ENCODE measurements around the gene KIAA1755. TPM values are rescaled to one million over a fixed set of nuclear protein-coding genes. Genes with fewer than 3 reads are reported as not detected.

KIAA1755 gene
- total and polyA plus RNA-seq, 9 of the 15 experiments (the other 6 are each of a cell fraction or from before 2014, with no cell fraction given): not detected

- TF ChIP-seq HOMEZ (CRISPR knock-in tag; IDR thresholded peaks at IDR 0.05) (no peak), ZNF280B (CRISPR knock-in tag; IDR thresholded peaks at IDR 0.05) (no peak), IFI16 (CRISPR knock-in tag; IDR thresholded peaks at IDR 0.05) (no peak)
Measured at GRCh38 chr20:38202982-38203293, 57.6 kb downstream of the KIAA1755 start (continued).

GRCh38 chr20:38202153-38202981 is 58.2 kb downstream of the KIAA1755 start:
- 23% methylated on average over 12 of the region's 12 CpGs for WGBS (ENCODE audit: insufficient coverage, low coverage, missing lambda C conversion rate)
- ATAC-seq (no peak), FAIRE-seq (peak; percentile 65), DNase-seq (ENCODE audit: extremely low read depth in 1 of 4, low spot score in 3 of 4) (peak in 1 of 4 experiments; percentile 43)
- H3K4me2 ChIP-seq (ENCODE audit: insufficient read depth, low read length): peak overlapping the region; percentile 20; the same call in 1 of the 2 replicates
- H3K36me3 ChIP-seq (ENCODE audit: control insufficient read depth, insufficient read depth, low read length): no peaks in the 10 kb centered on the region
- no peaks in the 10 kb centered on the region; the same call in 1 of the 2 replicates for H3K9me3 ChIP-seq (replicated peaks; ENCODE audit: control insufficient read depth, insufficient read depth, low read depth, low read length)
- in situ Hi-C loops (cut with MboI): no loop called here
- H3K27me3 ChIP-seq (ENCODE audit: control insufficient read depth in 2 of 2, insufficient read depth in 2 of 2, low read length in 2 of 2): peaks cover 8 to 17% of the 10 kb centered on the region in 2 experiments; a peak in 3 of 5 replicates
- ChIA-PET CTCF (ENCODE audit: low intra/inter-chr PET ratio) (no interaction called here), POLR2A (interaction anchor here (0.6 kb wide), 3 partner anchors 13 to 208 kb away, joined by 3 read pairs; no protein-coding TSS in a partner anchor)
- no peak overlapping the region for H3K9ac ChIP-seq (ENCODE audit: insufficient read depth in 1 of 2, low read depth in 2 of 2, low read length in 2 of 2)
- H3K9me1 ChIP-seq (ENCODE audit: control insufficient read depth, insufficient read depth, low read length): no peaks in the 10 kb centered on the region
- BruUV-seq (replicated peaks): no TSS peak
- intact Hi-C loops (cut with micrococcal nuclease): no loop called here
- no peaks in the 10 kb centered on the region for H3K79me2 ChIP-seq (ENCODE audit: control insufficient read depth, insufficient read depth, low read length)
- H4K20me1 ChIP-seq (replicated peaks; ENCODE audit: control insufficient read depth, insufficient read depth, low read length): peaks cover 3% of the 10 kb centered on the region; the same call in 1 of the 2 replicates
- no peak overlapping the region for H3K27ac ChIP-seq (ENCODE audit: extremely low read depth, low read depth, low read length)
- H3K4me3 ChIP-seq: no peak overlapping the region
- H2AFZ ChIP-seq (ENCODE audit: low read depth, low read length): no peak overlapping the region
- H3K4me1 ChIP-seq (replicated peaks in 1 of 2; ENCODE audit: control insufficient read depth in 2 of 2, insufficient read depth in 2 of 2, low read length in 2 of 2): peaks cover 0 to 7% of the 10 kb centered on the region in 2 experiments; a peak in 3 of 5 replicates
- TF ChIP-seq ILK (tag; IDR thresholded peaks at IDR 0.05; ENCODE audit: borderline replicate concordance, low read depth) (no peak), ZNF584 (CRISPR knock-in tag; IDR thresholded peaks at IDR 0.05; ENCODE audit: low read depth) (no peak), E2F6 (IDR thresholded peaks at IDR 0.05; ENCODE audit: borderline replicate concordance in 1 of 2, extremely low read depth in 1 of 2, insufficient read depth in 1 of 2, insufficient read length in 1 of 2, low read depth in 1 of 2, low read length in 1 of 2, poor library complexity in 1 of 2, severe bottlenecking in 1 of 2) (no peak), ZNF174 (CRISPR knock-in tag; IDR thresholded peaks at IDR 0.05) (no peak), TCF7 (IDR thresholded peaks at IDR 0.05; ENCODE audit: borderline replicate concordance) (no peak), ZNF263 (CRISPR knock-in tag; IDR thresholded peaks at IDR 0.05; ENCODE audit: borderline replicate concordance) (no peak), ILF3 (IDR thresholded peaks at IDR 0.05; ENCODE audit: borderline replicate concordance) (no peak), ZNF586 (CRISPR knock-in tag; conservative IDR thresholded peaks at IDR 0.05) (no peak), KLF16 (IDR thresholded peaks at IDR 0.05) (no peak), SFPQ (IDR thresholded peaks at IDR 0.05; ENCODE audit: low read depth, low read length) (no peak)

All from K562 (cell line).